Measurements from ENCODE around the gene KLHL41.

KLHL41 gene

GRCh38 chr2:169509298-169509885 is at the start of gene KLHL41:
Gene KLHL41 (plus strand): TSS chr2:169509702. CDS start chr2:169509779, 77 bp downstream.
- in situ Hi-C loops (cut with MboI; ENCODE audit: low sequenced_read_pairs) = no loop called here

DNA sequence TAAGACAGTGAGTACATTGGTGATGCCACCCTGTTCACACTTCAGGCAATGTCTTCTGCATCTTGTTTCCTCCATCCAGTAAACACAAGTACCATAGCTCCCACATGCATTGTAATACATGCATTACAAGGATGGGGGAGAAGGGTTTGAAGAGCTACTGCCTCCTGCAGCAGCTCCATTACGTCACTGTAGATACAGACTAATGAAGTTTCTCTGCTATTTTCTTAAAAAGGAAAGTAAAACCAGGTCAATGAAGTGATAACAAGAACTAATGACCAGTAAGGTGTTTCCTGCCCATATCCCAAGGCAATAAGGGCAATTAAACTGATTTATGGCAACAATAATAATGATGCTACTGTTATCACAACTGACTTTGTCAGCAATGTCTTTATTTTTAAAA is 48.4 kb upstream of the KLHL41 start:
- in situ Hi-C loops (cut with MboI; ENCODE audit: low sequenced_read_pairs) = no loop called here

GRCh38 chr2:169462896-169463695 is 46.4 kb upstream of the KLHL41 start:
- in situ Hi-C loops (cut with MboI; ENCODE audit: low sequenced_read_pairs) = no loop called here

DNA sequence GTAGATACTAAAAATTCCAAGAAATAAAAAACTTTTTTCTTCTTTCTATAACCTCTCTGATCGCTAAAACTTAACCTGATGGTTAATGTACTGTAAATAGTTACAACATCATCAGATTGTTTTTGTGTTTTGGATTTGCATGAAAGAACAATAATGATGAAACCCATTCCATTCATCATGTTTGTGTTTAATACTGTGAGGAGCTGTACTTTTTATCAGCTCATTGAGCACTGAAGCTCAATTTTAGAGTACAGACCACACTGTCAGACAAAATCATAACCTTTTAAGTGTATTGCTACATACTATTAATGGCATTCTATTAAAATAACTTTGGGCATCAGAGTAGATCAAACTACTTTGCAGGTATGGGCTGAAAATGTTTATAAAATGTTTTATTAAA is 45.0 kb upstream of the KLHL41 start:
- in situ Hi-C loops (cut with MboI; ENCODE audit: low sequenced_read_pairs) = no loop called here

DNA sequence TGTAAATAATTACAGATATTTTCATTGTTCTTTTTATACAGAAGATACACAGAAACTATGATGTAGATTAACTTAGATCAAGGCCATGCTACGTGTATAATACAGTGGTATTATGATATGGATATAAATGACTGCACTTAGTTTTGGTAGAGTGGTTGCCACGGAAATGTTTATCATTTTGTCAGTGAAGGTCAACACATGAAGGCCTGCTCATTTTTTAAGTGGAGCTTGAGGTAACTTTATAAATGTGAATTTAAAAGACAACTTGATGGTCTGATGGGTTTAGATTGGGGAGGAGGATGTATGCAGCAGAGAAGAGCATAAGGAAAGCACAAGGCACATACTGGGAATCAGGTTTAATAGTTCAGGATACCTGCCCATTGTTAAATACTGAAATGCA is 44.6 kb upstream of the KLHL41 start:
- in situ Hi-C loops (cut with MboI; ENCODE audit: low sequenced_read_pairs) = no loop called here

GRCh38 chr2:169468841-169469240 is 40.7 kb upstream of the KLHL41 start:
- in situ Hi-C loops (cut with MboI; ENCODE audit: low sequenced_read_pairs) = no loop called here

GRCh38 chr2:169469952-169470572 is 39.4 kb upstream of the KLHL41 start:
- in situ Hi-C loops (cut with MboI; ENCODE audit: low sequenced_read_pairs) = no loop called here

DNA sequence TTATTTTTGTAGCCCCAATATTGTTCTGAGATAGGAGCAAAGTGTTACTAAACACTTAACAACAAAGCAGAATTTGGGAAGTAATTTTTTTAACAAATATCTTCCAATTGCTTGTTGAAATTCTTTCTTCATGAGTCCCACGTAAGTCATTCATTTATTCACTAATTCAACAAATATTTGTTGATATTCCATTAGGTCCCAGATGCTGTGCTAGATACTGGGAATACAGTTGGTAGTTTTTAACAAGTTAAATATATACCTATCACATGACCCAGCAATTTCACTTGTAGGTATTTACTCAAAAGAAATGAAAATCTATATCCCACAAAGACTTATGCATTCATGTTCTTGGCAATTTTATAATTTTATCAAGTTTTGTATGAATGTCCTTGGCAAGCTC is 37.3 kb upstream of the KLHL41 start:
- in situ Hi-C loops (cut with MboI; ENCODE audit: low sequenced_read_pairs) = no loop called here

DNA sequence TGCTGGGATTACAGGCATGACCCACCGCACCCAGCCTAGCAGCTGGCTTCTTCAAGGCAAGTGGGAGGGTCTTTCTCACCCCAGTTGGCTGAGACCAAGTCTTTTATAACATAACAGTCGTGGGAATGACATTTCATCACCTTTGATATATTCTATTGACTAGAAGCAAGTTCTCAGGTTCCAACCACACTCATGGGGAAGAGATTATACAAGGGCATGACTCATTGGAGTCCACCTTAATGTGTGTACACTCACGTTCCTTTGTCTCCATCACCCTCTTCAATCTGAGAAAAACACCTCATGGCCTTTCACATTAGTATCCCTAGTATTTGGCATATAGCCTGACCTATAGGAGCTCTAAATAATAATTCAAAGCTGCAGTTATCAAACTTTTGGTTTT is 33.0 kb upstream of the KLHL41 start:
- in situ Hi-C loops (cut with MboI; ENCODE audit: low sequenced_read_pairs) = no loop called here

- in situ Hi-C loops (cut with MboI; ENCODE audit: low sequenced_read_pairs) = no loop called here
Observed at GRCh38 chr2:169478339-169478738, 31.2 kb upstream of the KLHL41 start.

- in situ Hi-C loops (cut with MboI; ENCODE audit: low sequenced_read_pairs) = no loop called here
Observed at GRCh38 chr2:169478745-169479256, 30.7 kb upstream of the KLHL41 start.

GRCh38 chr2:169479257-169480078 is 30.0 kb upstream of the KLHL41 start, which contains the start of gene BBS5:
Gene BBS5 (plus strand): TSS chr2:169479494. CDS start chr2:169479554, 60 bp downstream.
- in situ Hi-C loops (cut with MboI; ENCODE audit: low sequenced_read_pairs) = no loop called here

GRCh38 chr2:169480079-169480465 is 29.4 kb upstream of the KLHL41 start:
- in situ Hi-C loops (cut with MboI; ENCODE audit: low sequenced_read_pairs) = no loop called here

DNA sequence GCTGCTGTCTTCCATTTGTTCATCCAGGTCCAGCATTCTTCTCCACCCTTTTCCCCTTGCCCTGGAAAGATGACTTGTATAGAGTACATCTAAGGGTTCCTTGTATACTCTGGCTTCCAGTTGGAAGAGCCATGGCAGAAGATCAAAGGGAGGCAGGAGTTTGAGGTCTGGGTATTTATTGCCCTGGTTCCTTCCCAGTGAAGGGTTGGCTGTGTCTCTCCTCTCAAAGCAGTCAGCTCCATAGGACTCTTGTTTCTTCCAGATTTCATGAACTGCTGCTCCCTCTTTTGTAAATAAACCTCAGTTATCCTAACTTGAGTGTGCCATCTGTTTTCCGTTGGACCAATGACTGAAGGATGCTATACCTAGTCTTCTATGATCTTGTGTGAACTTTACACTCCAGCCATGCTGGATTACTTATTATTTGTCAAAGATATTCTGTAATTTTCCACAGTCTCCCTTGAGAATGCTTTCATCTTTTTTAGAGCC is 23.8 kb upstream of the KLHL41 start:
- in situ Hi-C loops (cut with MboI; ENCODE audit: low sequenced_read_pairs) = no loop called here

GRCh38 chr2:169486487-169486886 is 23.0 kb upstream of the KLHL41 start:
- in situ Hi-C loops (cut with MboI; ENCODE audit: low sequenced_read_pairs) = no loop called here

DNA sequence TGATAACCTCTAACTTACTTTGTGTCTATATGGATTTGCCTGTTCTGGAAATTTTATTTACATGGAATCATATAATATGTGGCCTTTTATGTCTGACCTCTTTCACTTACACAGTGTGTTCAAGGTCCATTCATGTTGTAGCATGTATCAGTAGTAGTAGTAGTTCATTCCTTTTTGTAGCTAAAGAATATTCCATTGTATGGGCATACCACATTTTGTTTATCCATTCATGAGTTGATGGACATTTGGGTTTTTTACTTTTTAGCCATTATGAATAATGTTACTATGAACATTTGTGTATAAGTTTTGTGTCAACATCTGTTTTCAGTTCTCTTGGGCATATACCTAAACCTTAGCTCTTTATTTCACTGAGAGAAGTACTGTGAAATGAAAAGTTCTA is 18.7 kb upstream of the KLHL41 start:
- in situ Hi-C loops (cut with MboI; ENCODE audit: low sequenced_read_pairs) = no loop called here

GRCh38 chr2:169491378-169491777 is 18.1 kb upstream of the KLHL41 start:
- in situ Hi-C loops (cut with MboI; ENCODE audit: low sequenced_read_pairs) = no loop called here

GRCh38 chr2:169493360-169493759 is 16.1 kb upstream of the KLHL41 start:
- in situ Hi-C loops (cut with MboI; ENCODE audit: low sequenced_read_pairs) = no loop called here

DNA sequence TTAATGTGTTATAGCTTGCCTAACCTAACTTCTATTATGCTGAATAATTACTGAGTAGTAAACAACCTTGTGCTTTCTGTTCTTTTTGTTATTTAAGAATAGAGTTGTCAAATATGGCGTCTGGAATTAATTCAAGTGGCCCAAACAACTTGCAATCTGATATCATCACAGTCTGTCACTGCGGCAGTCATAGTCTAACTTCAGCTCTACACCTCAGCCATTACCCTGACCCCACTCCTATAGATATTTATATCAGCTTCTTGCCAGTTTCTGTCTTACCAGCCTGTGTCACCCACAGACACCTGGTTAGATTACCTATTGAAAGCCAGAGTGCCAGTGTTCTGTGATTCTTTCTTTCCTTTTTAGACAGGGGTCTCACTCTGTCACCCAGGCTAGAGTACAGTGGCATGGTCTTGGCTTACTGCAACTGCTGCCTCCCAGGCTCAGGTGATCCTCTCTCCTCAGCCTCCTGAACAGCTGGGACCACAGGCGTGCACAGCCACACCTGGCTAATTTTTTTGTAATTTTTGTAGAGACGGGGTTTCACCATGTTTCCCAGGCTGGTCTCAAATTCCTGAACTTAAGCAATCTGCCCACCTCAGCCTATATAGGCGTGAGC is 14.1 kb upstream of the KLHL41 start:
- in situ Hi-C loops (cut with MboI; ENCODE audit: low sequenced_read_pairs) = no loop called here

- in situ Hi-C loops (cut with MboI; ENCODE audit: low sequenced_read_pairs) = no loop called here
Observed at GRCh38 chr2:169504651-169505050, 4.9 kb upstream of the KLHL41 start.

Data from HL-60/S4 (cell line).